Measurements from ENCODE around the gene IPO4.

DNA sequence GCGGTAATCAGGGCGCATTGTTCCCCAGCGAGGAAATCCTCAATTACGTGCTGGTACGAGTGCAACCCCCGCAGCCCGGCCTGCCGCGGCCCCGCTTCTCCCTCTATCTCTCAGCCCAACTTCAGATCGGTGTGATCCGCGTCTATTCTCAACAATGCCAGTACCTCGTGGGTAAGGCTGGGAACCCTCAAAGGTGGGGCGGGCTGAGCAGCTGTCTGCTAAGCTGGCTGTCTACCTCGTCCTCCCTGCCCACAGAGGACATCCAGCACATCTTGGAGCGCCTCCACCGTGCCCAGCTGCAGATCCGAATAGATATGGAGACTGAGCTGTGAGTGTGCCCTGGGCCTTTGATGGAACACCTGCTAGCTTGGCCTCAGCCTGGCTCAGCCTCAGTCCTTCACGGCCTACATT is 15.7 kb downstream of the IPO4 start:
- TF ChIP-seq, protein P1, sequence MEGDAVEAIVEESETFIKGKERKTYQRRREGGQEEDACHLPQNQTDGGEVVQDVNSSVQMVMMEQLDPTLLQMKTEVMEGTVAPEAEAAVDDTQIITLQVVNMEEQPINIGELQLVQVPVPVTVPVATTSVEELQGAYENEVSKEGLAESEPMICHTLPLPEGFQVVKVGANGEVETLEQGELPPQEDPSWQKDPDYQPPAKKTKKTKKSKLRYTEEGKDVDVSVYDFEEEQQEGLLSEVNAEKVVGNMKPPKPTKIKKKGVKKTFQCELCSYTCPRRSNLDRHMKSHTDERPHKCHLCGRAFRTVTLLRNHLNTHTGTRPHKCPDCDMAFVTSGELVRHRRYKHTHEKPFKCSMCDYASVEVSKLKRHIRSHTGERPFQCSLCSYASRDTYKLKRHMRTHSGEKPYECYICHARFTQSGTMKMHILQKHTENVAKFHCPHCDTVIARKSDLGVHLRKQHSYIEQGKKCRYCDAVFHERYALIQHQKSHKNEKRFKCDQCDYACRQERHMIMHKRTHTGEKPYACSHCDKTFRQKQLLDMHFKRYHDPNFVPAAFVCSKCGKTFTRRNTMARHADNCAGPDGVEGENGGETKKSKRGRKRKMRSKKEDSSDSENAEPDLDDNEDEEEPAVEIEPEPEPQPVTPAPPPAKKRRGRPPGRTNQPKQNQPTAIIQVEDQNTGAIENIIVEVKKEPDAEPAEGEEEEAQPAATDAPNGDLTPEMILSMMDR (IDR thresholded peaks at IDR 0.05; ENCODE audit: insufficient read depth, low read length): no peak
- TF ChIP-seq POLR2AphosphoS5 (IDR thresholded peaks at IDR 0.05; ENCODE audit: low read depth): no peak
- TF ChIP-seq, protein P2, sequence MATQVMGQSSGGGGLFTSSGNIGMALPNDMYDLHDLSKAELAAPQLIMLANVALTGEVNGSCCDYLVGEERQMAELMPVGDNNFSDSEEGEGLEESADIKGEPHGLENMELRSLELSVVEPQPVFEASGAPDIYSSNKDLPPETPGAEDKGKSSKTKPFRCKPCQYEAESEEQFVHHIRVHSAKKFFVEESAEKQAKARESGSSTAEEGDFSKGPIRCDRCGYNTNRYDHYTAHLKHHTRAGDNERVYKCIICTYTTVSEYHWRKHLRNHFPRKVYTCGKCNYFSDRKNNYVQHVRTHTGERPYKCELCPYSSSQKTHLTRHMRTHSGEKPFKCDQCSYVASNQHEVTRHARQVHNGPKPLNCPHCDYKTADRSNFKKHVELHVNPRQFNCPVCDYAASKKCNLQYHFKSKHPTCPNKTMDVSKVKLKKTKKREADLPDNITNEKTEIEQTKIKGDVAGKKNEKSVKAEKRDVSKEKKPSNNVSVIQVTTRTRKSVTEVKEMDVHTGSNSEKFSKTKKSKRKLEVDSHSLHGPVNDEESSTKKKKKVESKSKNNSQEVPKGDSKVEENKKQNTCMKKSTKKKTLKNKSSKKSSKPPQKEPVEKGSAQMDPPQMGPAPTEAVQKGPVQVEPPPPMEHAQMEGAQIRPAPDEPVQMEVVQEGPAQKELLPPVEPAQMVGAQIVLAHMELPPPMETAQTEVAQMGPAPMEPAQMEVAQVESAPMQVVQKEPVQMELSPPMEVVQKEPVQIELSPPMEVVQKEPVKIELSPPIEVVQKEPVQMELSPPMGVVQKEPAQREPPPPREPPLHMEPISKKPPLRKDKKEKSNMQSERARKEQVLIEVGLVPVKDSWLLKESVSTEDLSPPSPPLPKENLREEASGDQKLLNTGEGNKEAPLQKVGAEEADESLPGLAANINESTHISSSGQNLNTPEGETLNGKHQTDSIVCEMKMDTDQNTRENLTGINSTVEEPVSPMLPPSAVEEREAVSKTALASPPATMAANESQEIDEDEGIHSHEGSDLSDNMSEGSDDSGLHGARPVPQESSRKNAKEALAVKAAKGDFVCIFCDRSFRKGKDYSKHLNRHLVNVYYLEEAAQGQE (IDR thresholded peaks at IDR 0.05; ENCODE audit: insufficient replicate concordance, low read depth): no peak
- TF ChIP-seq GABPA (IDR thresholded peaks at IDR 0.05; ENCODE audit: low read depth): no peak

Data from HL-60 (cell line).